CD4-positive, alpha-beta T cell treated with Interleukin-10 for 1 hour (primary cell): ENCODE results near the gene ZFR.
"Not testable (repeated sequence)": the region's sequence is repeated elsewhere in the genome, so short reads cannot be mapped to it uniquely, and the experiment has no call there.

ENCODE experiments used
- DNase-seq: peaks from one replicate; pipeline ENCODE4 v3.0.0-alpha.2; 2020

Gene ZFR

GRCh38 chr5:32449262-32449661 is 4.7 kb upstream of the ZFR start:
- no peak for DNase-seq

GRCh38 chr5:32446630-32447029 is 2.1 kb upstream of the ZFR start:
- DNase-seq, result no peak

GRCh38 chr5:32445831-32446614 is 1.5 kb upstream of the ZFR start:
- DNase-seq, result no peak

GRCh38 chr5:32445287-32445758 is 783 bp upstream of the ZFR start:
- no peak for DNase-seq

- DNase-seq, result peak; percentile 67
These were observed 754 bp downstream of the ZFR start for GRCh38 chr5:32443541-32444430.

GRCh38 chr5:32443145-32443540 is 1.4 kb downstream of the ZFR start:
- peak; percentile 25 for DNase-seq

GRCh38 chr5:32439086-32439642 is 5.4 kb downstream of the ZFR start:
- no peak for DNase-seq

- no peak for DNase-seq
These were observed 7.8 kb downstream of the ZFR start for GRCh38 chr5:32436553-32437242.

GRCh38 chr5:32435383-32435782 is 9.2 kb downstream of the ZFR start:
- no peak for DNase-seq

- DNase-seq, result no peak
These were observed 10.3 kb downstream of the ZFR start for GRCh38 chr5:32434221-32434620.

- DNase-seq, result no peak
These were observed 11.9 kb downstream of the ZFR start for GRCh38 chr5:32432633-32433032.

GRCh38 chr5:32430825-32431224 is 13.7 kb downstream of the ZFR start:
- DNase-seq, result not testable (repeated sequence)

- no peak for DNase-seq
These were observed 16.1 kb downstream of the ZFR start for GRCh38 chr5:32428426-32428825.

- no peak for DNase-seq
These were observed 17.9 kb downstream of the ZFR start for GRCh38 chr5:32426440-32427151.

GRCh38 chr5:32422697-32423096 is 21.8 kb downstream of the ZFR start:
- no peak for DNase-seq

- no peak for DNase-seq
These were observed 23.5 kb downstream of the ZFR start for GRCh38 chr5:32421075-32421474.

- DNase-seq, result no peak
These were observed 24.0 kb downstream of the ZFR start for GRCh38 chr5:32420506-32420905.

- no peak for DNase-seq
These were observed 24.7 kb downstream of the ZFR start for GRCh38 chr5:32419791-32420190.

GRCh38 chr5:32413466-32414263 is 30.9 kb downstream of the ZFR start:
- DNase-seq, result no peak

- no peak for DNase-seq
These were observed 33.9 kb downstream of the ZFR start for GRCh38 chr5:32410630-32411029.

- DNase-seq, result no peak
These were observed 37.9 kb downstream of the ZFR start for GRCh38 chr5:32406650-32407049.
